SK-N-MC (cell line): ENCODE data around the gene HMCN1.
"Not testable (repeated sequence)": the region's sequence is repeated elsewhere in the genome, so short reads cannot be mapped to it uniquely, and the experiment has no call there.

Source experiments
- DNase-seq: peaks from one replicate; pipeline ENCODE4 v3.0.0-alpha.2; 2011; ENCODE audit warnings: low read depth, low spot score
- H3K27ac ChIP-seq: fragments of 200-600 bp; sonication (generic); 2 replicates; pipeline ENCODE4 v1.5.1; 2016; ENCODE audit warnings: mixed run types
- H3K36me3 ChIP-seq: fragments of 200-600 bp; sonication (generic); 2 replicates; pipeline ENCODE4 v1.6.1; 2017; ENCODE audit warnings: antibody characterized with exemption, low read length, mixed read lengths; ENCODE audit not compliant: insufficient read depth
- H3K4me3 ChIP-seq: fragments of 200-600 bp; sonication (generic); 2 replicates; pipeline ENCODE4 v1.5.1; 2016
- H3K9ac ChIP-seq: fragments of 200-600 bp; sonication (generic); 2 replicates; pipeline ENCODE4 v1.8.0; 2017; ENCODE audit warnings: mixed run types, mixed read lengths; ENCODE audit not compliant: insufficient read length
- H3K9me3 ChIP-seq: fragments of 200-600 bp; sonication (generic); 2 replicates; pipeline ENCODE4 v1.6.1; 2017; ENCODE audit warnings: low read depth, mild to moderate bottlenecking, antibody characterized with exemption, low read length, moderate library complexity, mixed read lengths
- EZH2 ChIP-seq: fragments of 200-600 bp; sonication (generic); IDR thresholded peaks from one replicate; pipeline ENCODE4 v1.6.1; 2017; ENCODE audit warnings: antibody characterized with exemption
- FOXP2 ChIP-seq: optimal IDR thresholded peaks from 2 replicates; pipeline ENCODE3; 2011; ENCODE audit warnings: mild to moderate bottlenecking, moderate library complexity; ENCODE audit not compliant: insufficient read depth; ENCODE audit errors: extremely low read length, control extremely low read depth
- POLR2AphosphoS5 ChIP-seq: IDR thresholded peaks from 2 replicates; pipeline ENCODE4 v1.6.1; 2012; ENCODE audit warnings: mild to moderate bottlenecking, low read depth, low read length, borderline replicate concordance

HMCN1 gene

DNA sequence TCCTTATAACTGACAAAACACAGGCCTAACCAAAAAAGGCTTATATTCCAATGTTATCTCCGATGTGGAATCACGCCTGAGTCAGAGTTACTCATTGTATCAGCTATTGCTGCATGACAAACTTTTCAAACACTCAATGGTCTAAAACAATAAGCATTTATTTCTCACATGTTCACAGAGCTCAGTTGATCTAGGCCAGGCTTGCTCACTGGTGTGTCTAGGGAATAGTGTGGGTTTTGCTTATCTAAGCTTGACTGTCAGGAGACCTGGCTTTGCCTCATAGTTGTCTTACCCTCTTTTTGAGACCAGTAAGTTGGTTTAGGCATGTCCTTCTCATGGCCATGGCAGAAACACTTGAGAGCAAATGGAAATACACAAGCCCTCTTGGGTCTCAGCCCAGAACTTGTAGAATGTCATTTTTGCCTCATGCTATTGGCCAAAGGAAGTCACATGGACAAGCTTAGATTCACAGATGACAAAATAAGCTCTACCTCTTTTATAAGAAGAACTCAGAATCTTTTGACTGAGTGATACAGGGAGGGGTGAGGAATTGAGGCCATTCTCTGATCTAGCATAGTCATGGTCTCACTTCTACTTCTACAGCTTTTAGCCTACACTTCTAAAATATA is 130.8 kb downstream of the HMCN1 start:
- no peak overlapping the region for H3K4me3 ChIP-seq
- H3K36me3 ChIP-seq: peaks cover 56% of the 10 kb centered on the region
- TF ChIP-seq EZH2 (no peak), FOXP2 (no peak), POLR2AphosphoS5 (no peak)
- no peak for DNase-seq
- no peak overlapping the region for H3K27ac ChIP-seq
- H3K9ac ChIP-seq: no peak overlapping the region
- no peaks in the 10 kb centered on the region for H3K9me3 ChIP-seq

- no peak for TF ChIP-seq POLR2AphosphoS5
- TF ChIP-seq FOXP2: no peak
- TF ChIP-seq EZH2: no peak
- H3K4me3 ChIP-seq: peak overlapping the region; percentile 32
- H3K36me3 ChIP-seq: peaks cover 55% of the 10 kb centered on the region
- no peak overlapping the region for H3K9ac ChIP-seq
- peak overlapping the region; percentile 86 for H3K27ac ChIP-seq
- no peak for DNase-seq
- no peaks in the 10 kb centered on the region for H3K9me3 ChIP-seq
Measured at GRCh38 chr1:185869590-185869989, 135.4 kb downstream of the HMCN1 start.

GRCh38 chr1:185871627-185872150 is 137.5 kb downstream of the HMCN1 start:
- H3K4me3 ChIP-seq: no peak overlapping the region
- no peaks in the 10 kb centered on the region for H3K9me3 ChIP-seq
- TF ChIP-seq FOXP2 (no peak), EZH2 (no peak), POLR2AphosphoS5 (no peak)
- no peak overlapping the region for H3K9ac ChIP-seq
- peak overlapping the region; percentile 57; the same call in 1 of the 2 replicates for H3K27ac ChIP-seq
- no peak for DNase-seq
- H3K36me3 ChIP-seq: peaks cover 51% of the 10 kb centered on the region

DNA sequence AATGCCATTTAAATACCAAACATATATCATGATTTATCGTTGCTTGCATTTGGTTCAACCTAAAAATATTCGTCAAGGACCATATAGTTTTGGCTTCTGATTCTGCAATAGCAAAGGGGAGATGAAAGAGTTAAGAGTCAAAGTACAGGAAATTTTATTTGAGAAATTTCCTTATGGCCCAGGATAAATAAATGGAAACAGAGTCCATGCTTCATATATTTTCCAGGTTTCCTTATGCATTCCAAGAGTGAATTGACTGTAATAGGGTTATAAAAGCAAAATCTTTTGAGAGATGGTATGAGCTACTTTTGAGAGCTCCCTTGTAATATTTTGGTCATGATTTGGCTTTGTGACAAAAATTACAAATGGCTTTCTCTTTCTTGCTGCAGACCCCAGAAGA is 140.1 kb downstream of the HMCN1 start:
- no peak for TF ChIP-seq EZH2
- no peak for DNase-seq
- peaks cover 51% of the 10 kb centered on the region for H3K36me3 ChIP-seq

GRCh38 chr1:185880330-185880729 is 146.1 kb downstream of the HMCN1 start:
- H3K4me3 ChIP-seq: no peak overlapping the region
- TF ChIP-seq EZH2: no peak
- TF ChIP-seq POLR2AphosphoS5: no peak
- TF ChIP-seq FOXP2: no peak
- peaks cover 73% of the 10 kb centered on the region for H3K36me3 ChIP-seq
- no peak overlapping the region for H3K9ac ChIP-seq
- no peak for DNase-seq
- H3K9me3 ChIP-seq: 0 out of 2 replicates have a peak, but pooled peaks cover 3% of the 10 kb centered on the region
- no peak overlapping the region for H3K27ac ChIP-seq

More for the DNA sequence above, 140.1 kb downstream of the HMCN1 start:
- Histone ChIP-seq H3K9ac (no peak overlapping the region), H3K9me3 (no peaks in the 10 kb centered on the region), H3K27ac (peak overlapping the region; percentile 49), H3K4me3 (no peak overlapping the region)

DNA sequence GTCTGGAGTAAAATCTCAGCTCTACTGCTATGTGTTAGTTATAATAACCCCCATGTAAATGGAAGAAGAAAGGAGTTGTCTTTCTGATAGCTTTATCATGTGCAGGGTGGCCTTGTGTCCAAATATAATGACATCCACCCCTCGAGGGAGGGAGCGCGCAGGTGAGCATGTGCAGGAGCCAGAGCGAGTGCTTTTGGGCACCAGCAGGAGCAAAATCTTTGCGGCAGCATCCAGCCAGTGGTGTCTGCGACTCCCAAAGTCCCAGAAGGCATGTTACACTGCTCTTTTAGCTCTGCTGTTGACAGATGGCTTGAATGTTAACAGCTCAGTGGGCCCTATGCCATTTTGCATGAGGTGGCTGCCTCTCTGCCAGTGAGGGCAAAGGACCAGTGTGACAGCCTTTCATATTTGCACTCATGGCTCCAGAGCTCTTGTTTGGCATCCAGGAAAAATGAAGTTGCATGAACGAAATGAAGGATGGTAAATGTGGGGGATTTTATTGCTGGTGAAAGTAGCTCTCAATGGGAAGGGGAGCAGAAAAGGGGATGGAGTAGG is 146.7 kb downstream of the HMCN1 start:
- DNase-seq: no peak
- no peak overlapping the region for H3K4me3 ChIP-seq
- H3K9ac ChIP-seq: no peak overlapping the region
- H3K36me3 ChIP-seq: peaks cover 73% of the 10 kb centered on the region
- 0 out of 2 replicates have a peak, but pooled peaks cover 3% of the 10 kb centered on the region for H3K9me3 ChIP-seq
- no peak overlapping the region for H3K27ac ChIP-seq
- TF ChIP-seq FOXP2 (no peak), EZH2 (no peak), POLR2AphosphoS5 (no peak)

DNA sequence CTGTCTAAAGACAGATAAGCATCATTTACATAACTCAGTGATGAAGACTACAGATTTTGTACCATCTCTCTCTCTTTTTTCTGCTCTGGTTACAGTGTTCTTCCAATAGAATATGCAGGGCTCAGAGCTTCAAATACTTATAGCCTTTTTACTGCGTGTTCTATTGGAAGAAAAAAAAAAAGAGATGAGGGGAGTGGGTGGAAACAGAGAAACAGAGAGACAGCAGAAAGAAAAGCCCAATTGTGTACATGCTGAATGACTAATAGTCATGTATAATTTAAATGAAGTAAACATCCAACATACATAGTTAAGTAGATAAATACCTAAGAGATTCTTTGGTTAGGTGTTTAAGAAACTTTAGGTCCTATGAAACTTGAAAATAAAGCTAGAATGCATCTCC is 151.9 kb downstream of the HMCN1 start:
- no peak overlapping the region for H3K27ac ChIP-seq
- no peak overlapping the region for H3K4me3 ChIP-seq
- H3K9me3 ChIP-seq: 0 out of 2 replicates have a peak, but pooled peaks cover 3% of the 10 kb centered on the region
- DNase-seq: no peak
- H3K36me3 ChIP-seq: peaks cover 40% of the 10 kb centered on the region
- no peak for TF ChIP-seq POLR2AphosphoS5
- TF ChIP-seq EZH2: no peak
- no peak for TF ChIP-seq FOXP2
- no peak overlapping the region for H3K9ac ChIP-seq

GRCh38 chr1:185886671-185887070 is 152.5 kb downstream of the HMCN1 start:
- no peak for TF ChIP-seq EZH2
- TF ChIP-seq POLR2AphosphoS5: no peak
- no peak for TF ChIP-seq FOXP2
- Histone ChIP-seq H3K36me3 (peaks cover 39% of the 10 kb centered on the region), H3K27ac (no peak overlapping the region), H3K9ac (no peak overlapping the region), H3K4me3 (no peak overlapping the region), H3K9me3 (0 out of 2 replicates have a peak, but pooled peaks cover 3% of the 10 kb centered on the region)
- DNase-seq: no peak

DNA sequence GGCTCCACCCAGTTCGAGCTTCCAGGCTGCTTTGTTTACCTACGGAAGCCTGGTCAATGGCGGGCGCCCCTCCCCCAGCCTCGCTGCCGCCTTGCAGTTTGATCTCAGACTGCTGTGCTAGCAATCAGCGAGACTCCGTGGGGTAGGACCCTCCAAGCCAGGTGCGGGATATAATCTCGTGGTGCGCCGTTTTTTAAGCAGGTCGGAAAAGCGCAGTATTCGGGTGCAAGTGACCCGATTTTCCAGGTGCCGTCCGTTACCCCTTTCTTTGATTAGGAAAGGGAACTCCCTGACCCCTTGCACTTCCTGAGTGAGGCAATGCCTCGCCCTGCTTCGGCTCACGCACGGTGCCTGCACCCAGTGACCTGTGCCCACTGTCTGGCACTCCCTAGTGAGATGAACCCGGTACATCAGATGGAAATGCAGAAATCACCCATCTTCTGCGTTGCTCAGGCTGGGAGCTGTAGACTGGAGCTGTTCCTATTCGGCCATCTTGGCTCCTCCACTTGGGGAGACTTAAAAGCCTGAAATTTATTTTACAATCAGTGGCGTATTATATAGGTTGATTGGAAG is 158.7 kb downstream of the HMCN1 start:
- H3K4me3 ChIP-seq, H3K9ac ChIP-seq, H3K9me3 ChIP-seq, H3K27ac ChIP-seq, DNase-seq: not testable (repeated sequence)
- H3K36me3 ChIP-seq: peaks cover 21% of the 10 kb centered on the region

DNA sequence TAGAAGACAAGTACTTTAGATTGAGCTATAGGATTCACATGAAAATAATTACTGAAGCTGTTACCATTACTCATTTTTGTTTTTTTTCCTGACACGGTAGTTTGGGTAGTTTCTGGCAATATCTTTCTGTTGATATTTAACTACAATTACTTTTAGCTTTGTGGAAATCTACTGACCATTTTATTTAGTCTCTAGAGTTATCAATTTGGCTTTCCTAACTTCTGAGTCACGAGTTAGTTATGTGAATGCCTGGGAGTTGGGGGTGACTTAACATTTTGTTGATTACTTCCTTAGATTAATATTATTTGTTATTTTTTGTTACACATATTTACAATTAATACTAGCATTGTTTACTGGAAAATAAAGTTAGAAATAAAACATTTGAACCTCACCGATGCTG is 160.6 kb downstream of the HMCN1 start:
- Histone ChIP-seq H3K9me3 (no peaks in the 10 kb centered on the region), H3K9ac (no peak overlapping the region), H3K36me3 (peaks cover 27% of the 10 kb centered on the region), H3K4me3 (no peak overlapping the region), H3K27ac (peak overlapping the region; percentile 35; the same call in 1 of the 2 replicates)
- no peak for DNase-seq
- TF ChIP-seq POLR2AphosphoS5 (no peak), EZH2 (no peak), FOXP2 (no peak)
